GM18858 (cell line): ENCODE measurements around the gene MZF1.
A peak's percentile ranks its signal among the peaks of the same experiment; 100 is the strongest.

Source experiments
- ATAC-seq: cut with Tn5 transposase; IDR thresholded peaks from one replicate; pipeline ENCODE4 v1.9.1; 2021; ENCODE audit not compliant: unreplicated experiment

Gene MZF1

GRCh38 chr19:58556622-58557220, 16.4 kb downstream of the MZF1 start:
- ATAC-seq: no peak

- ATAC-seq: no peak
Measured at GRCh38 chr19:58555920-58556621, 17.1 kb downstream of the MZF1 start.

GRCh38 chr19:58555369-58555885, 17.7 kb downstream of the MZF1 start:
- ATAC-seq: no peak

GRCh38 chr19:58554494-58555368, 18.4 kb downstream of the MZF1 start, which contains the start of gene CHMP2A:
Gene CHMP2A (minus strand): TSS chr19:58555105. CDS start chr19:58554212, 893 bp downstream.
- ATAC-seq: peak; percentile 30

GRCh38 chr19:58553799-58554493, 19.2 kb downstream of the MZF1 start:
- ATAC-seq: no peak

GRCh38 chr19:58552655-58553054, 20.5 kb downstream of the MZF1 start:
- no peak for ATAC-seq

GRCh38 chr19:58551577-58552471, 21.3 kb downstream of the MZF1 start:
- ATAC-seq: no peak

- no peak for ATAC-seq
Measured at GRCh38 chr19:58551123-58551497, 22.0 kb downstream of the MZF1 start.

- no peak for ATAC-seq
Measured at GRCh38 chr19:58550362-58551122, 22.6 kb downstream of the MZF1 start.

- ATAC-seq: no peak
Measured at GRCh38 chr19:58549664-58550361, 23.3 kb downstream of the MZF1 start.

GRCh38 chr19:58548859-58549663, 24.1 kb downstream of the MZF1 start:
- ATAC-seq: no peak

- no peak for ATAC-seq
Measured at GRCh38 chr19:58547323-58548312, 25.5 kb downstream of the MZF1 start.

- no peak for ATAC-seq
Measured at GRCh38 chr19:58546019-58546530, 27.1 kb downstream of the MZF1 start.

GRCh38 chr19:58545286-58546018, 27.7 kb downstream of the MZF1 start:
- no peak for ATAC-seq

GRCh38 chr19:58544591-58545285, 28.4 kb downstream of the MZF1 start:
- ATAC-seq: peak; percentile 26
